Gastrocnemius medialis (tissue), 4 donors: Measurements from ENCODE around the gene PIK3IP1. TPM values are rescaled to one million over a fixed set of nuclear protein-coding genes. Genes with fewer than 3 reads are reported as not detected.
A peak's percentile ranks its signal among the peaks of the same experiment; 100 is the strongest.

Experiments used
- ATAC-seq, 2 donors: fragments of 150-250 bp; one replicate each; pipeline ENCODE4 v1.9.1; 2016
- DNase-seq, 2 donors: peaks; one replicate each; pipeline ENCODE4 v3.0.0-alpha.2; 2019
- H3K27ac ChIP-seq, 4 donors: fragments of 200-600 bp; sonication (generic); 1 replicate in 1 of 4; 2 replicates in 3 of 4; pipeline ENCODE4 v1.5.1; 2016 to 2018; ENCODE audit warnings: mild to moderate bottlenecking in 2 of 4, moderate library complexity in 1 of 4
- H3K27me3 ChIP-seq, 3 donors: fragments of 200-600 bp; sonication (generic) in 2 of 3; 1 replicate in 1 of 3; 2 replicates in 2 of 3; pipeline versions ENCODE4 v1.5.1 to v1.6.0; 2016 to 2019; ENCODE audit warnings: mild to moderate bottlenecking in 1 of 3, moderate library complexity in 1 of 3
- H3K36me3 ChIP-seq, 2 donors: fragments of 200-600 bp; sonication (generic) in 1 of 2; one replicate each; pipeline ENCODE4 v1.5.1; 2017 to 2018
- H3K4me1 ChIP-seq, 2 donors: fragments of 200-600 bp; sonication (generic) in 1 of 2; one replicate each; pipeline ENCODE4 v1.5.1; 2016 to 2017; ENCODE audit warnings: mild to moderate bottlenecking in 2 of 2
- H3K4me3 ChIP-seq, 4 donors: fragments of 200-600 bp; sonication (generic) in 3 of 4; 1 replicate in 1 of 4; 2 replicates in 3 of 4; pipeline ENCODE4 v1.5.1; 2016 to 2019; ENCODE audit warnings: mild to moderate bottlenecking in 2 of 4
- H3K9me3 ChIP-seq, 3 donors: fragments of 200-600 bp; sonication (generic) in 2 of 3; 1 replicate in 1 of 3; 2 replicates in 2 of 3; pipeline ENCODE4 v1.5.1; 2016 to 2019
- POLR2A ChIP-seq, 2 donors: fragments of 450-650 bp; IDR thresholded peaks; one replicate each; pipeline ENCODE4 v1.6.1; 2017; ENCODE audit warnings: antibody characterized with exemption in 2 of 2, mild to moderate bottlenecking in 2 of 2, moderate library complexity in 2 of 2
- in situ Hi-C, 4 donors: fragments of 200-750 bp; cut with MboI; loops; one replicate each; pipeline versions ENCODE4 v1.15.0 to v1.8.0; 2017; ENCODE audit warnings: low sequenced_read_pairs in 4 of 4
- intact Hi-C: fragments of 100-400 bp; cut with DNase I; formaldehyde crosslinking; loops from one replicate; pipeline ENCODE4 v1.15.1; 2023; ENCODE audit warnings: low total_unique reads
- total RNA-seq, 4 donors: library from RNA; depleted of rRNA; stranded (reverse); fragments of >200 nt; gene quantifications; one replicate each; pipeline versions ENCODE4 v1.1.0 to v1.2.3, GENCODE V29; 2016
- TF ChIP-seq, protein P1 (sequence below), 5 experiments: fragments of 450-650 bp in 3 of 5; fragments of 200-600 bp in 2 of 5; sonication (generic) in 2 of 5; IDR thresholded peaks in 4 of 5; conservative IDR thresholded peaks in 1 of 5; 1 replicate in 4 of 5; 2 replicates in 1 of 5; pipeline ENCODE4 v1.5.1; 2016 to 2019; ENCODE audit warnings: antibody characterized with exemption in 5 of 5, mild to moderate bottlenecking in 3 of 5, moderate library complexity in 3 of 5

Gene PIK3IP1
- total RNA-seq, 4 donors from 2014 or later, result 11.2 to 28.3 (median 14.5) TPM

DNA sequence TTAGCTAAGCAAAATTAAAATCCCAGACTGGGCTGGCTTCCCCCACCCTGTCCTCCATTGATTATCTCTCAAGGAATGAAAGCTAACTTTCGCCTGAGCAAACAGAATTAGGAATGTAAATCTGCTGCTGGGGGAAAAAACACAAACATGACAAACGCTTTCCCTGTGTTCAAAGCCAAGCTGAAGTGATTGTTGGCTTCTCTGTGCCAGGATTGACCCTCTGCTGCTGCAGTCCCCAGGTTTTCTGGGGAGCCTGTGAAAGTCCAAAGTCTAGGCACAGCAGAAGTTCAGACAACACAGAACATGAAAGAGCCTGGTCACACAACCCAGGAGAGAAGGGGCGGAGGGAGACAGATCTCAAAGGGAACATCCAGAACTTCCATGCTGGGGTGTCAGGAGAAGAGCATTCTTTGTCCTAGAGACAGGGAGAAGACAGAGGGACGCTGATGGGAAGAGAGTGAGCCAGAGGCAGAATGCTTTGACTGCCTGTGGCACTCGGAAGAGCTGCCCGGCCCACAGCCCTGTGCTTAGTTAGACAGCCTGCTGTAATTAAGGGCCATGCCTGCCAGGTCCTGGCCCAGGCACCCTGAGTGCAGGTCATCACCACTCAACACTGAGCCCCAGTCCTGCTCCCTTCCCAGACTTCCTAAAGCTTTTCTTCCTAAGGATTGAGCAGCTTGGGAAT lies 47.0 kb upstream of the PIK3IP1 start:
- no peak for DNase-seq
- no peak for ATAC-seq
- H3K27ac ChIP-seq, result no peak overlapping the region
- peaks cover 20 to 32% of the 10 kb centered on the region in 2 donors for H3K4me1 ChIP-seq
- in situ Hi-C loops (loop anchor here in 1 of 4 donors (25.0 kb wide), 1 partner anchor 298 kb away; no protein-coding TSS in a partner anchor), intact Hi-C loops (no loop called here)
- no peaks in the 10 kb centered on the region for H3K9me3 ChIP-seq
- peaks cover 0 to 19% of the 10 kb centered on the region in 2 donors for H3K36me3 ChIP-seq
- H3K4me3 ChIP-seq, result no peak overlapping the region
- H3K27me3 ChIP-seq, result no peaks in the 10 kb centered on the region
- TF ChIP-seq POLR2A (IDR thresholded peaks at IDR 0.05), result no peak
- TF ChIP-seq, protein P1, sequence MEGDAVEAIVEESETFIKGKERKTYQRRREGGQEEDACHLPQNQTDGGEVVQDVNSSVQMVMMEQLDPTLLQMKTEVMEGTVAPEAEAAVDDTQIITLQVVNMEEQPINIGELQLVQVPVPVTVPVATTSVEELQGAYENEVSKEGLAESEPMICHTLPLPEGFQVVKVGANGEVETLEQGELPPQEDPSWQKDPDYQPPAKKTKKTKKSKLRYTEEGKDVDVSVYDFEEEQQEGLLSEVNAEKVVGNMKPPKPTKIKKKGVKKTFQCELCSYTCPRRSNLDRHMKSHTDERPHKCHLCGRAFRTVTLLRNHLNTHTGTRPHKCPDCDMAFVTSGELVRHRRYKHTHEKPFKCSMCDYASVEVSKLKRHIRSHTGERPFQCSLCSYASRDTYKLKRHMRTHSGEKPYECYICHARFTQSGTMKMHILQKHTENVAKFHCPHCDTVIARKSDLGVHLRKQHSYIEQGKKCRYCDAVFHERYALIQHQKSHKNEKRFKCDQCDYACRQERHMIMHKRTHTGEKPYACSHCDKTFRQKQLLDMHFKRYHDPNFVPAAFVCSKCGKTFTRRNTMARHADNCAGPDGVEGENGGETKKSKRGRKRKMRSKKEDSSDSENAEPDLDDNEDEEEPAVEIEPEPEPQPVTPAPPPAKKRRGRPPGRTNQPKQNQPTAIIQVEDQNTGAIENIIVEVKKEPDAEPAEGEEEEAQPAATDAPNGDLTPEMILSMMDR (IDR thresholded peaks at IDR 0.05 in 4 of 5, conservative IDR thresholded peaks at IDR 0.05 in 1 of 5), result no peak

DNA sequence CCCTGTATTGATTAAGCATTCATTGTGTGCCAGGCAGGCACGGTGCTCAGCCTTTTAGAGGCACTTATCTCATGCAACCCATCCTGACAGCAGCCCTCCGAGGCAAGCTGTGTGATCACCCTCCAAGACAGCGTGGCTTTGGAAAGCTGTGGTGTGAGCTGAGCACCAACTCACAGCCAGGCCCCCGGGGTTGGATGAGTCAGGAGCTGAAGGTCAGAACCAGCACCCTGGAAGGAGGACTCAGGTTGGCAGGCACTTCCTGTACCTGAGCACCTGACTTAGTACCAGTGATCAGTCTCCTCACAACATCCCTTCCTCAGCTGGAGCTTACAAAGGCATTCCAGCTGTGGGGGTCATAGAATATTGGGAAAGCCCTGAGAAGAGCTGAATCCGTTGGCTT lies 44.9 kb upstream of the PIK3IP1 start:
- H3K4me1 ChIP-seq, result peaks cover 7 to 16% of the 10 kb centered on the region in 2 donors
- intact Hi-C loops (no loop called here), in situ Hi-C loops (loop anchor here in 1 of 4 donors (25.0 kb wide), 1 partner anchor 300 kb away; no protein-coding TSS in a partner anchor)
- no peak for ATAC-seq
- H3K9me3 ChIP-seq, result no peaks in the 10 kb centered on the region
- no peak overlapping the region for H3K4me3 ChIP-seq
- peaks cover 0 to 37% of the 10 kb centered on the region in 2 donors for H3K36me3 ChIP-seq
- no peak for DNase-seq
- H3K27ac ChIP-seq, result no peak overlapping the region
- no peaks in the 10 kb centered on the region for H3K27me3 ChIP-seq
- TF ChIP-seq POLR2A (IDR thresholded peaks at IDR 0.05), result no peak
- TF ChIP-seq, protein P1 (IDR thresholded peaks at IDR 0.05 in 4 of 5, conservative IDR thresholded peaks at IDR 0.05 in 1 of 5), result no peak

DNA sequence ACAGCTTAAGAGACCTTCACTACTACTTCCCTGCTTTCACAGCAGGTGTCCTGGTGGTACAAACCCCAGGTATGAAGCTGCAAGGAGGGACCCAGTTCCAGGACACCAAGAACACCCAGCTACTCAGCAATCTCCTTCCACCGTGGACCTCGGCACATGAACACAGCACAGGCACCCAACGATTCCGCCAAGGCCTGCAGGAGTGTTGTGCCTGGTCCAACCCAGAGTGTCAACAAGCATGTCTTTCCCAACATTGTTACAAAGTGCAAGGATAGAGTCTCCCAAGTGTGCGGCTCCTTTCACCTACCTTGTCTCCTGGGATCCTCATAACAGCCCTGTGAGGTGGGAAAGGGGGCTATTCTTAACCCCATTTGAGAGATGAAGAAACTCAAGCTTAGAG lies 42.0 kb upstream of the PIK3IP1 start:
- DNase-seq (no peak), ATAC-seq (no peak)
- in situ Hi-C loops, result loop anchor here in 1 of 4 donors (25.0 kb wide), 1 partner anchor 303 kb away; no protein-coding TSS in a partner anchor
- H3K36me3 ChIP-seq, result peaks cover 0 to 39% of the 10 kb centered on the region in 2 donors
- H3K4me3 ChIP-seq, result no peak overlapping the region
- no peaks in the 10 kb centered on the region for H3K27me3 ChIP-seq
- intact Hi-C loops, result no loop called here
- H3K27ac ChIP-seq, result no peak overlapping the region
- H3K9me3 ChIP-seq, result no peaks in the 10 kb centered on the region
- H3K4me1 ChIP-seq, result peaks cover 13 to 31% of the 10 kb centered on the region in 2 donors
- TF ChIP-seq, protein P1 (IDR thresholded peaks at IDR 0.05 in 4 of 5, conservative IDR thresholded peaks at IDR 0.05 in 1 of 5), result no peak
- no peak for TF ChIP-seq POLR2A (IDR thresholded peaks at IDR 0.05)

DNA sequence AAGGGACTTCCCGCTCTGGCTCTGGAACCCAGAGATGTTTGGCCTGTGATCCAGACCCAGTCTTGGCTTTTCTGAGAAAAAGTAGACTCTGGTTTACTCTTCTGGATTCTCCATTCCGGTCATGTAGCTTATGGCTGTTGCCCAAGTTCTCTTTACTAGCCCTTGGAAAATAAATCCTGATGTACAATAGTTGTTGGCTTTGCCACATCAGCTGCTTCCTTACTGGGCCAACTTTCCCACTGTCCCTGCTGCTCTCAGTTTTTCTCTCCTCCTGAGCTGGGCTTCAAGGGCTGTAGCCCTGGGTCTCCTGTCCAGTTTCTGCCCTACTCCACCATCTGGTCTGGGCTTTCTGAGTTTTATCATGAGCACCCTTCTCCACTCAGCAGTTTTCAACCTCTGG lies 41.4 kb upstream of the PIK3IP1 start:
- H3K4me3 ChIP-seq, result no peak overlapping the region
- no peak for DNase-seq
- H3K36me3 ChIP-seq, result peaks cover 0 to 39% of the 10 kb centered on the region in 2 donors
- no peaks in the 10 kb centered on the region for H3K27me3 ChIP-seq
- peaks cover 16 to 35% of the 10 kb centered on the region in 2 donors for H3K4me1 ChIP-seq
- intact Hi-C loops, result no loop called here
- no peak for ATAC-seq
- TF ChIP-seq, protein P1 (IDR thresholded peaks at IDR 0.05 in 4 of 5, conservative IDR thresholded peaks at IDR 0.05 in 1 of 5), result no peak
- TF ChIP-seq POLR2A (IDR thresholded peaks at IDR 0.05), result no peak
- H3K9me3 ChIP-seq, result no peaks in the 10 kb centered on the region
- peak overlapping the region in 1 of 4 donors; percentile 12 for H3K27ac ChIP-seq
- in situ Hi-C loops, result loop anchor here in 1 of 4 donors (25.0 kb wide), 1 partner anchor 304 kb away; no protein-coding TSS in a partner anchor
